Keratinocyte (primary cell): ENCODE results near the gene CRAMP1. TPM values are rescaled to one million over a fixed set of nuclear protein-coding genes. Genes with fewer than 3 reads are reported as not detected.
A peak's percentile ranks its signal among the peaks of the same experiment; 100 is the strongest.

ENCODE experiments used
- DNase-seq: peaks from one replicate; pipeline ENCODE4 v3.0.0-alpha.2; 2011; ENCODE audit warnings: low read depth, missing footprints, low spot score
- FAIRE-seq: peaks from 2 replicates; lab custom pipeline; 2011; peaks lifted over from hg19 to GRCh38; lab: Jason Lieb, UNC
- H2AFZ ChIP-seq: 2 replicates; pipeline ENCODE4 v1.6.0; 2012; ENCODE audit warnings: low read length, control low read depth, inconsistent platforms; ENCODE audit not compliant: control insufficient read depth
- H3K27ac ChIP-seq: 2 replicates; pipeline ENCODE4 v1.5.1; 2011; ENCODE audit warnings: low read length; ENCODE audit not compliant: control insufficient read depth, insufficient read depth
- H3K27me3 ChIP-seq: 3 replicates; pipeline ENCODE4 v1.6.0; 2011; ENCODE audit warnings: low read length; ENCODE audit not compliant: control insufficient read depth, insufficient read depth; ENCODE audit errors: extremely low read depth
- H3K36me3 ChIP-seq, 2 experiments: 2 replicates in 1 of 2; 3 replicates in 1 of 2; pipeline ENCODE4 v1.5.1; 2011; ENCODE audit warnings: low read length in 2 of 2, mild to moderate bottlenecking in 1 of 2; ENCODE audit not compliant: control insufficient read depth in 2 of 2, insufficient read depth in 2 of 2; ENCODE audit errors: extremely low read depth in 1 of 2
- H3K4me1 ChIP-seq: 3 replicates; pipeline ENCODE4 v1.5.1; 2011; ENCODE audit warnings: low read length; ENCODE audit not compliant: control insufficient read depth, insufficient read depth; ENCODE audit errors: extremely low read depth
- H3K4me2 ChIP-seq: 3 replicates; pipeline ENCODE4 v1.6.0; 2011; ENCODE audit warnings: low read depth, low read length; ENCODE audit not compliant: control insufficient read depth, insufficient read depth; ENCODE audit errors: extremely low read depth
- H3K4me3 ChIP-seq, 3 experiments: fragments of 200-600 bp in 1 of 3; sonication (generic) in 1 of 3; 2 replicates in 2 of 3; 3 replicates in 1 of 3; pipeline ENCODE4 v1.5.1; 2011 to 2016; ENCODE audit warnings: low read length in 3 of 3, mild to moderate bottlenecking in 3 of 3, control low read depth in 2 of 3, inconsistent platforms in 1 of 3, low read depth in 1 of 3, mixed read lengths in 1 of 3, mixed run types in 1 of 3, moderate library complexity in 1 of 3; ENCODE audit not compliant: control insufficient read depth in 2 of 3, insufficient read depth in 2 of 3; ENCODE audit errors: extremely low read depth in 1 of 3
- H3K79me2 ChIP-seq: 2 replicates; pipeline ENCODE4 v1.6.0; 2012; ENCODE audit warnings: low read length; ENCODE audit not compliant: control insufficient read depth, insufficient read depth
- H3K9ac ChIP-seq: 3 replicates; pipeline ENCODE4 v1.6.0; 2011; ENCODE audit warnings: low read length; ENCODE audit not compliant: control insufficient read depth, insufficient read depth; ENCODE audit errors: extremely low read depth
- H3K9me1 ChIP-seq: 3 replicates; pipeline ENCODE4 v1.6.0; 2011; ENCODE audit warnings: low read length; ENCODE audit not compliant: control insufficient read depth, insufficient read depth; ENCODE audit errors: extremely low read depth
- H3K9me3 ChIP-seq: 2 replicates; pipeline ENCODE4 v1.5.1; 2012; ENCODE audit warnings: low read depth, low read length; ENCODE audit not compliant: control insufficient read depth
- H4K20me1 ChIP-seq: 3 replicates; pipeline ENCODE4 v1.6.0; 2011; ENCODE audit warnings: low read length; ENCODE audit not compliant: control insufficient read depth, insufficient read depth; ENCODE audit errors: extremely low read depth
- CTCF ChIP-seq, 3 experiments: IDR thresholded peaks in 1 of 3; conservative IDR thresholded peaks in 1 of 3; optimal IDR thresholded peaks in 1 of 3; 2 replicates in 2 of 3; 3 replicates in 1 of 3; pipeline versions ENCODE3 to v1.5.1; 2011; ENCODE audit warnings: low read length in 3 of 3, mild to moderate bottlenecking in 3 of 3, moderate library complexity in 2 of 3, control low read depth in 1 of 3, inconsistent platforms in 1 of 3; ENCODE audit not compliant: insufficient read depth in 2 of 3; ENCODE audit errors: extremely low read depth in 1 of 3
- EZH2 ChIP-seq: IDR thresholded peaks from one replicate; pipeline ENCODE4 v1.6.1; 2012; ENCODE audit warnings: inconsistent platforms, mild to moderate bottlenecking, low read length, moderate library complexity
- dilution Hi-C: fragments of 300-500 bp; cut with MboI; formaldehyde crosslinking; loops from one replicate; pipeline ENCODE4 v1.7.0; 2020; ENCODE audit warnings: low sequenced_read_pairs; ENCODE audit not compliant: extremely low pct_ligation_motif_present
- polyA plus RNA-seq, 5 experiments: library from polyadenylated mRNA; depleted of rRNA in 3 of 5; stranded (reverse) in 3 of 5; stranded (forward) in 1 of 5; unstranded in 1 of 5; fragments of >200 nt; gene quantifications; 1 replicate in 1 of 5; 2 replicates in 3 of 5; 3 replicates in 1 of 5; pipeline versions ENCODE4 v1.2.1 to v1.2.3, GENCODE V29; 2011 to 2012; ENCODE audit warnings: missing spikeins in 2 of 5, low read depth in 1 of 5, low replicate concordance in 1 of 5

CRAMP1 gene
- polyA plus RNA-seq, 1 donor (not counting 4 experiments of a cell fraction or from before 2014, with no cell fraction given): 6.5 TPM

- Histone ChIP-seq H3K9me3 (no peaks in the 10 kb centered on the region), H3K9ac (no peak overlapping the region), H3K4me3 (no peak overlapping the region), H2AFZ (no peak overlapping the region), H3K4me1 (peaks cover 29% of the 10 kb centered on the region), H3K9me1 (no peaks in the 10 kb centered on the region), H3K4me2 (no peak overlapping the region), H3K36me3 (peaks cover 21 to 31% of the 10 kb centered on the region in 2 experiments), H3K27ac (no peak overlapping the region), H3K27me3 (no peaks in the 10 kb centered on the region), H3K79me2 (peaks cover 33% of the 10 kb centered on the region), H4K20me1 (peaks cover 3% of the 10 kb centered on the region)
- TF ChIP-seq CTCF (optimal IDR thresholded peaks at IDR 0.05 in 1 of 3, IDR thresholded peaks at IDR 0.05 in 1 of 3, conservative IDR thresholded peaks at IDR 0.05 in 1 of 3; ENCODE audit: extremely low read depth in 1 of 3, insufficient read depth in 2 of 3, low read length in 3 of 3): no peak
- TF ChIP-seq EZH2: no peak
- no peak for FAIRE-seq
- no peak for DNase-seq
- dilution Hi-C loops: no loop called here
Observed at GRCh38 chr16:1676661-1677060, 64.5 kb downstream of the CRAMP1 start.

GRCh38 chr16:1677339-1677738 is 65.2 kb downstream of the CRAMP1 start:
- Histone ChIP-seq H3K4me2 (peak overlapping the region; percentile 83), H3K27me3 (no peaks in the 10 kb centered on the region), H3K4me3 (peak overlapping the region in 1 of 3 experiments; percentile 31), H3K36me3 (peaks cover 18 to 28% of the 10 kb centered on the region in 2 experiments), H3K4me1 (peaks cover 33% of the 10 kb centered on the region), H3K9ac (no peak overlapping the region), H2AFZ (no peak overlapping the region), H3K9me3 (no peaks in the 10 kb centered on the region), H4K20me1 (peaks cover 3% of the 10 kb centered on the region), H3K9me1 (no peaks in the 10 kb centered on the region), H3K79me2 (peaks cover 39% of the 10 kb centered on the region), H3K27ac (no peak overlapping the region)
- dilution Hi-C loops: no loop called here
- no peak for DNase-seq
- TF ChIP-seq EZH2 (no peak), CTCF (optimal IDR thresholded peaks at IDR 0.05 in 1 of 3, IDR thresholded peaks at IDR 0.05 in 1 of 3, conservative IDR thresholded peaks at IDR 0.05 in 1 of 3; ENCODE audit: extremely low read depth in 1 of 3, insufficient read depth in 2 of 3, low read length in 3 of 3) (no peak)
- FAIRE-seq: no peak
